HG03565 (cell line): ENCODE results near the gene FCER1G.
A peak's percentile ranks its signal among the peaks of the same experiment; 100 is the strongest.
"Not testable (repeated sequence)": the region's sequence is repeated elsewhere in the genome, so short reads cannot be mapped to it uniquely, and the experiment has no call there.

Experiments
- ATAC-seq: cut with Tn5 transposase; IDR thresholded peaks from one replicate; pipeline ENCODE4 v1.9.1; 2021; ENCODE audit warnings: mild to moderate bottlenecking, moderate library complexity; ENCODE audit not compliant: unreplicated experiment

Gene FCER1G

DNA sequence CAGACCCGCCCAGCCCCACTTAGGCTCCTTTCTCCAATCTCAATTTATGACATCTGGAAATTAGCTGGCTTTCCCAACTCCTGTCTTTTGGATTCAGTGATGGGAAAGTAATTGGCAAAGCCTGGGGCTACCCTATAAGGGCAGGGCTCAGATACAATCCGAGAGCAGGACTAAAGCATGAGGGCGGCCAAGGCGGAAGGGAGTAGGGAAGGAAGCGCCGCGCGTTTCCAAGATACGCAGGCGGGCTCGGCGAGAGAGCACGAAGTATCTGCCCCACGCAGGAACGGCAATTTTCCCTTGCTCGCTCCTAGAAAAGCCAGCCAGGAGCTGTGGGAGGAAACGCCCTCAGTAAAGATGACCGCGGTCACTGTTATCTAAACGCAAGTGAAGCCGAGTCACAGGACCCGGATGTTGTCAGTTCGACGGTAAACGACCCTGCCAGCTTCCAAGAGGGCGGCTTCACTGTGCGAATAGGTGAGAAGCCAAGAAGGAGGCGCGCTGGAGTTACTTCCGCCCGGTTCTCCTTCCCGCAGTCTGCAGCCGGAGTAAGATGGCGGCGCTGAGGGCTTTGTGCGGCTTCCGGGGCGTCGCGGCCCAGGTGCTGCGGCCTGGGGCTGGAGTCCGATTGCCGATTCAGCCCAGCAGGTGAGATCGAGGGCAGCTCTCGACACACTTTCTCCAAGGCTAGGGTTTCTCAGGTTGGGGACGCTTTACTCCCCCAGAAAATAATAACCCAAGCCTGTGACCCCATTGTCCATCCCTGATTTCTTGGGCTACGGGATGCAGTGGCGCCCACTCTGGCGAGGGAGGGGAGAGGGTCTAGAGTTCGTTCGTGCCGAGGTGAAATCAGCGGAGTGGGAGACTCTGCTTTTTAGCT lies 13.0 kb upstream of the FCER1G start, which contains the start of gene NDUFS2:
TSS of gene NDUFS2 (plus strand) at position 532 of the 877 bp plus-strand sequence. CDS start at position 551, 19 bp downstream.
- ATAC-seq = peak; percentile 90

- no peak for ATAC-seq
Measured at GRCh38 chr1:161206411-161207140, 8.5 kb upstream of the FCER1G start.

DNA sequence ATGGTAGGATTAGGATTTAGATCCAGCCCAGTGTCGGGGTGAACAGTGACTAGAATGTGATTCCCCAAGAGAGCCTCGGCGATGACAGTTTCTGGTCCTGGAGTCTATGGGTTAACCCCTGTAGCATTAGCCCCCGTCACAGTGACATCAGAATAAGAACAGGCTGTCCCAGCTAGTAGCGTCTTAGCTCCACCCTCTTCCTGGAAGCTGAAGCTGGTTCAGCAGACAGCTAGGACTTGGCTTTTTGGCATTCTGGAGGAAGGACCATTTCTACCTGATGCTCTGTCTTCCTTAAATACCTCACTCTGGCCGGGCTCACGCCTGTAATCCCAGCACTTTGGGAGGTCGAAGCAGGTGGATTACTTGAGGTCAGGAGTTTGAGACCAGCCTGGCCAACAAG lies 7.9 kb upstream of the FCER1G start:
- no peak for ATAC-seq

- ATAC-seq = peak; percentile 51
Measured at GRCh38 chr1:161209790-161210409, 5.2 kb upstream of the FCER1G start.

DNA sequence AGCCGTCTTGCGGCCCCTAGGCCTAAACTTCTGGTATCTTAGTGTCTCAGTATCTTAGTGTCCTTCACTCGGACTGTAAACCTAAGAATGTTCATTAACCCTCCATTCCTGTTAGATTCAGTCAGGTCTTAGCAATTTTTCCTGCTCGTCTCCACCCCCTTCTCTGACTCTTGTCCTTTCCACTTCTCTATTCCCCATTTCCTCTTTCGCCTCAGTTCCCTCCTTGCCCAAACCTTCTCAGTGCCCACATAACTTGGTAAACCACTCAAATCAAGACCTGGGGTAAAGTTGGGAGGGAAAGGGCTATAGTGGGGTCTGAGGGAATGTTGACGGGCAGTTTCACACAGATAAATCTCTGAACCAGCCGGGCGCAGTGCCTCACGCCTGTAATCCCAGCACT lies 726 bp upstream of the FCER1G start:
- no peak for ATAC-seq

GRCh38 chr1:161216945-161217712 lies 2.0 kb downstream of the FCER1G start:
- peak; percentile 83 for ATAC-seq

DNA sequence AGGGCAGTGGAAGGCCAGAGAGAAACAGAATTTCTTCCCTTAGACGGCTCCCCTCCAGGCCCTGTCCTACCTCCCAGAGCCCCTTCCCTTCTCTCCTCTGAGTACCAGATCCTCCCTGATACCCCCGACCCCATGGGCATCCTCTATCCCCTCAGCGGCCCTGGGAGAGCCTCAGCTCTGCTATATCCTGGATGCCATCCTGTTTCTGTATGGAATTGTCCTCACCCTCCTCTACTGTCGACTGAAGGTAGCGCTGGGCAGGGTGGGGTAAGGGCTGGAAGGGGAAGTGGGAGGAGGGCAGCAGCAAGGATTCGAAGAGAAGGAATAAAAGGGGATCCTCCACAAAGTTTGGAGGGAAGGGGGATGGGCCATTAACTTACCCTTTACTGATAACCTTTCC lies 2.7 kb downstream of the FCER1G start:
- no peak for ATAC-seq

- no peak for ATAC-seq
Measured at GRCh38 chr1:161218301-161219077, 3.4 kb downstream of the FCER1G start.

DNA sequence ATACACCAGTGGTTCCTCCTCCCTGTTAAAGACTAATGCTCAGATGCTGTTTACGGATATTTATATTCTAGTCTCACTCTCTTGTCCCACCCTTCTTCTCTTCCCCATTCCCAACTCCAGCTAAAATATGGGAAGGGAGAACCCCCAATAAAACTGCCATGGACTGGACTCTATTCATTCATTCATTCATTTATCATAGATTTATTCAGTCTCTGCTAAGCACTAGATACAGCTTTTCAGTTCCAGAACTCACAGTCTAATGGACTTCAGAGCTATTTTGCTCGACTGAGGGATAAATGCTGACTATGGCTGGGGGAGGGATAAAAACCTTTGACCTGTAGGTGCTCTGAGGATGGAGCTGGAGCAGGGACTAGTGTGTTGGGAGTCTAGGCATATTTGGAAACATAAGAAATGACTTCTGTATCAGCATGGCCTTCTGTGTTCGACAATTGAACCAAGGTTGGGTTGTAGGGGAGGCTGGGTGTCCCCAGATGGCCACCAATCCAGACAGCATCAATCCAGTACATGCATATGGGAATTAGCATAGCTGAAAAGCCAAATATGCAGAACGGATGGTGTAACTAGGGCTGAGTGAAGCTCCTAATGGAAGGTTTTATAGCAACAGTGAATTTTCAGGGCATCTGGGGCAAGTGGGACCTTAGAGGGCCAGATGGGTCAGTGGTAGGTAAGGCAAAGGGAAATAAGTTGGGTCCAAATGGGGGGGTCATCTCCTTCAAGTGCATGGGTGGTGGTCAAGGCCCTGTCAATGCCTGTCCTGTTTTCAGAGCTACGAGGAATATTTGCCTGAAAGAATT lies 4.2 kb downstream of the FCER1G start:
- no peak for ATAC-seq

DNA sequence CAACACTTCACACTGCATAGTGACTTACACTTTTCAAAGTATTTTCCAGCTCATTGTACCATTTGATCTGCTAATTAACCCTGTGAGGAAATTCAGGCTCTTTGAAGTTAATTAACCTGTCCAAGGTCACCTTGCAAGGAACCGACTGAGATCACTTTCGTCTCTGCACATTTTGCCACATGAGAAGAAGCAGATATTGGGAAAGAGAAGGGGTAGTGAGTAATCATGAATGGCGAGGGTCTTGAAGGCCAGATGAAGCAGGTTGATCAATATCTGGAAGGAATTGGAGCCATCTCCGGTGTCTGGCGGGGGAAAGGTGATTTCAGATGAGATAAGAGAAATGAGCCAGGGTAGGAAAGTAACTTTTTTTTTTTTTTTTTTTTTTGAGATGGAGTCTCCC lies 4.9 kb downstream of the FCER1G start:
- no peak for ATAC-seq

- ATAC-seq = no peak
Measured at GRCh38 chr1:161222175-161223019, 7.3 kb downstream of the FCER1G start.

- ATAC-seq = no peak
Measured at GRCh38 chr1:161223805-161224694, 9.0 kb downstream of the FCER1G start.

DNA sequence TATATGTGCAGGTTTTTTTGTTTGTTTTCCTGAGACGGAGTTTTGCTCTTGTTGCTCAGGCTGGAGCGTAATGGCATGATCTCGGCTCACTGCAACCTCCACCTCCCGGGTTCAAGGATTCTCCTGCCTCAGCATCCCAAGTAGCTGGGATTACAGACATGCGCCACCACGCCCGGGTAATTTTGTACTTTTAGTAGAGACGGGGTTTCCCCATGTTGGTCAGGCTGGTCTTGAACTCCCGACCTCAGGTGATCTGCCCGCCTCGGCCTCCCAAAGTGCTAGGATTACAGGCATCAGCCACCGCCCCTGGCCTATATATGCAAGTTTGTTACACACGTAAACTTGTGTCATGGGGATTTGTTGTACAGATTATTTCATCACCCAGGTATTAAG lies 9.6 kb downstream of the FCER1G start:
- not testable (repeated sequence) for ATAC-seq

- ATAC-seq = peak; percentile 2
Measured at GRCh38 chr1:161225178-161225533, 10.1 kb downstream of the FCER1G start.

GRCh38 chr1:161225534-161226319 lies 10.6 kb downstream of the FCER1G start, which contains the start of gene TOMM40L:
TOMM40L (plus strand) TSS chr1:161226060; CDS start chr1:161226490, 430 bp downstream.
- ATAC-seq = peak; percentile 83

- no peak for ATAC-seq
Measured at GRCh38 chr1:161226320-161226711, 11.2 kb downstream of the FCER1G start.
